ENCODE data around the gene MAP3K13. TPM values are rescaled to one million over a fixed set of nuclear protein-coding genes. Genes with fewer than 3 reads are reported as not detected.

MAP3K13 gene
- total RNA-seq, 1 donor from 2014 or later: 21.6 TPM

- no peak overlapping the region for H3K9ac ChIP-seq (ENCODE audit: low read length)
- no peaks in the 10 kb centered on the region for H3K9me3 ChIP-seq (ENCODE audit: insufficient read depth, low read depth, low read length)
- Mint-ChIP-seq H3K27ac (ENCODE audit: unreplicated experiment) (no peak overlapping the region), H3K27me3 (ENCODE audit: low read depth, unreplicated experiment) (no peaks in the 10 kb centered on the region), H3K4me3 (ENCODE audit: unreplicated experiment) (no peak overlapping the region), H3K9me3 (ENCODE audit: unreplicated experiment) (peaks cover 2% of the 10 kb centered on the region), H3K4me1 (ENCODE audit: low read depth, unreplicated experiment) (peaks cover 6% of the 10 kb centered on the region), H3K36me3 (ENCODE audit: low read depth, unreplicated experiment) (no peaks in the 10 kb centered on the region)
- H3K27me3 ChIP-seq (ENCODE audit: insufficient read depth, low read length): no peaks in the 10 kb centered on the region
- DNase-seq (ENCODE audit: low read depth) (no peak), FAIRE-seq (no peak)
- no peaks in the 10 kb centered on the region for H3K4me1 ChIP-seq (ENCODE audit: insufficient read depth, low read length)
- H2AFZ ChIP-seq (ENCODE audit: low read depth, low read length): no peak overlapping the region
- no peak overlapping the region for H3K4me2 ChIP-seq (ENCODE audit: low read length)
- no peaks in the 10 kb centered on the region for H4K20me1 ChIP-seq (ENCODE audit: insufficient read depth, low read length)
- H3K79me2 ChIP-seq (ENCODE audit: insufficient read depth, low read length): no peaks in the 10 kb centered on the region
- no peaks in the 10 kb centered on the region for H3K36me3 ChIP-seq (ENCODE audit: insufficient read depth, low read length)
- no peak overlapping the region for H3K4me3 ChIP-seq (ENCODE audit: insufficient read depth, low read depth, low read length)
- no peak for TF ChIP-seq CTCF (IDR thresholded peaks at IDR 0.05; ENCODE audit: insufficient read depth, low read depth, low read length)
- TF ChIP-seq EZH2 (IDR thresholded peaks at IDR 0.05; ENCODE audit: insufficient read depth, low read length): no peak
- no peak overlapping the region for H3K27ac ChIP-seq (ENCODE audit: low read depth, low read length)
Measured at GRCh38 chr3:185342459-185343174, 20.3 kb upstream of the MAP3K13 start.

GRCh38 chr3:185347399-185347798 is 15.5 kb upstream of the MAP3K13 start:
- no peaks in the 10 kb centered on the region for H3K9me3 ChIP-seq (ENCODE audit: insufficient read depth, low read depth, low read length)
- DNase-seq (ENCODE audit: low read depth) (no peak), FAIRE-seq (no peak)
- no peak overlapping the region for H3K27ac ChIP-seq (ENCODE audit: low read depth, low read length)
- H3K79me2 ChIP-seq (ENCODE audit: insufficient read depth, low read length): no peaks in the 10 kb centered on the region
- no peak overlapping the region for H3K9ac ChIP-seq (ENCODE audit: low read length)
- Mint-ChIP-seq H3K27ac (ENCODE audit: unreplicated experiment) (no peak overlapping the region), H3K27me3 (ENCODE audit: low read depth, unreplicated experiment) (no peaks in the 10 kb centered on the region), H3K4me1 (ENCODE audit: low read depth, unreplicated experiment) (peaks cover 15% of the 10 kb centered on the region), H3K4me3 (ENCODE audit: unreplicated experiment) (no peak overlapping the region), H3K9me3 (ENCODE audit: unreplicated experiment) (no peaks in the 10 kb centered on the region), H3K36me3 (ENCODE audit: low read depth, unreplicated experiment) (no peaks in the 10 kb centered on the region)
- H3K27me3 ChIP-seq (ENCODE audit: insufficient read depth, low read length): no peaks in the 10 kb centered on the region
- TF ChIP-seq CTCF (IDR thresholded peaks at IDR 0.05; ENCODE audit: insufficient read depth, low read depth, low read length) (no peak), EZH2 (IDR thresholded peaks at IDR 0.05; ENCODE audit: insufficient read depth, low read length) (no peak)
- no peak overlapping the region for H2AFZ ChIP-seq (ENCODE audit: low read depth, low read length)
- no peak overlapping the region for H3K4me2 ChIP-seq (ENCODE audit: low read length)
- no peak overlapping the region for H3K4me3 ChIP-seq (ENCODE audit: insufficient read depth, low read depth, low read length)
- no peaks in the 10 kb centered on the region for H3K36me3 ChIP-seq (ENCODE audit: insufficient read depth, low read length)
- peaks cover 3% of the 10 kb centered on the region for H3K4me1 ChIP-seq (ENCODE audit: insufficient read depth, low read length)
- H4K20me1 ChIP-seq (ENCODE audit: insufficient read depth, low read length): no peaks in the 10 kb centered on the region

- Histone ChIP-seq H3K9ac (ENCODE audit: low read length) (no peak overlapping the region), H3K27ac (ENCODE audit: low read depth, low read length) (no peak overlapping the region), H3K27me3 (ENCODE audit: insufficient read depth, low read length) (no peaks in the 10 kb centered on the region), H2AFZ (ENCODE audit: low read depth, low read length) (no peak overlapping the region), H3K36me3 (ENCODE audit: insufficient read depth, low read length) (no peaks in the 10 kb centered on the region), H3K4me1 (ENCODE audit: insufficient read depth, low read length) (peaks cover 3% of the 10 kb centered on the region), H4K20me1 (ENCODE audit: insufficient read depth, low read length) (no peaks in the 10 kb centered on the region), H3K79me2 (ENCODE audit: insufficient read depth, low read length) (no peaks in the 10 kb centered on the region), H3K4me2 (ENCODE audit: low read length) (no peak overlapping the region), H3K4me3 (ENCODE audit: insufficient read depth, low read depth, low read length) (no peak overlapping the region), H3K9me3 (ENCODE audit: insufficient read depth, low read depth, low read length) (no peaks in the 10 kb centered on the region)
- peaks cover 2% of the 10 kb centered on the region for H3K27me3 Mint-ChIP-seq (ENCODE audit: low read depth, unreplicated experiment)
- H3K27ac Mint-ChIP-seq (ENCODE audit: unreplicated experiment): no peak overlapping the region
- DNase-seq (ENCODE audit: low read depth) (no peak), FAIRE-seq (no peak)
- no peaks in the 10 kb centered on the region for H3K9me3 Mint-ChIP-seq (ENCODE audit: unreplicated experiment)
- H3K36me3 Mint-ChIP-seq (ENCODE audit: low read depth, unreplicated experiment): no peaks in the 10 kb centered on the region
- TF ChIP-seq CTCF (IDR thresholded peaks at IDR 0.05; ENCODE audit: insufficient read depth, low read depth, low read length): no peak
- TF ChIP-seq EZH2 (IDR thresholded peaks at IDR 0.05; ENCODE audit: insufficient read depth, low read length): no peak
- H3K4me3 Mint-ChIP-seq (ENCODE audit: unreplicated experiment): no peak overlapping the region
- H3K4me1 Mint-ChIP-seq (ENCODE audit: low read depth, unreplicated experiment): peaks cover 9% of the 10 kb centered on the region
Measured at GRCh38 chr3:185350841-185351240, 12.1 kb upstream of the MAP3K13 start.

Data from astrocyte (in vitro differentiated cells and primary cell).